C4-2B (cell line): ENCODE data around the gene CCDC141.
"Not testable (repeated sequence)": the region's sequence is repeated elsewhere in the genome, so short reads cannot be mapped to it uniquely, and the experiment has no call there.

ENCODE experiments used
- H3K27ac ChIP-seq: fragments of 450-650 bp; 2 replicates; pipeline ENCODE4 v1.5.1; 2017
- ZFX ChIP-seq: fragments of 450-650 bp; IDR thresholded peaks from 2 replicates; pipeline ENCODE4 v1.6.1; 2017
- TF ChIP-seq, protein P1 (sequence below): fragments of 450-650 bp; conservative IDR thresholded peaks from 2 replicates; pipeline ENCODE4 v1.5.1; 2017; ENCODE audit warnings: mild to moderate bottlenecking

The CCDC141 gene

DNA sequence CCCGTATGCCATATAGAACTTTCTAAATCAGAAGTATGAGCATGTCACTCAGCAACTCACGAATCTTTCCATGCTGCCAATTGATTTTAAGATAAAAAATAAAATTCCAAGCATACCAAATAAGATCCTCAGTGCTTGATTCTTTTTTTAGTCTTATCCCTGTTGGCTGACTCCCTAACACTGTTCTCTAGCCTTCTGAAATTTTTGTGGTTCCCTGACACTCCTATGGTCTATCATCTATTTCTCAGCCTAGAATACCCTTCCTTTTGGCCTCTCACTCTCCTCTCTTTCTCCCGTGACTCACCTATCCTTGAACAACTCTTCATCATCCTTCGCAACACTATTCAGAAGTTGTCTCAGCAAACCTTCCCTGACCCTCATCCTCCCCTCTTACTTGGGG lies 50.5 kb downstream of the CCDC141 start:
- TF ChIP-seq, protein P1, sequence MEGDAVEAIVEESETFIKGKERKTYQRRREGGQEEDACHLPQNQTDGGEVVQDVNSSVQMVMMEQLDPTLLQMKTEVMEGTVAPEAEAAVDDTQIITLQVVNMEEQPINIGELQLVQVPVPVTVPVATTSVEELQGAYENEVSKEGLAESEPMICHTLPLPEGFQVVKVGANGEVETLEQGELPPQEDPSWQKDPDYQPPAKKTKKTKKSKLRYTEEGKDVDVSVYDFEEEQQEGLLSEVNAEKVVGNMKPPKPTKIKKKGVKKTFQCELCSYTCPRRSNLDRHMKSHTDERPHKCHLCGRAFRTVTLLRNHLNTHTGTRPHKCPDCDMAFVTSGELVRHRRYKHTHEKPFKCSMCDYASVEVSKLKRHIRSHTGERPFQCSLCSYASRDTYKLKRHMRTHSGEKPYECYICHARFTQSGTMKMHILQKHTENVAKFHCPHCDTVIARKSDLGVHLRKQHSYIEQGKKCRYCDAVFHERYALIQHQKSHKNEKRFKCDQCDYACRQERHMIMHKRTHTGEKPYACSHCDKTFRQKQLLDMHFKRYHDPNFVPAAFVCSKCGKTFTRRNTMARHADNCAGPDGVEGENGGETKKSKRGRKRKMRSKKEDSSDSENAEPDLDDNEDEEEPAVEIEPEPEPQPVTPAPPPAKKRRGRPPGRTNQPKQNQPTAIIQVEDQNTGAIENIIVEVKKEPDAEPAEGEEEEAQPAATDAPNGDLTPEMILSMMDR = no peak
- TF ChIP-seq ZFX = no peak
- no peak overlapping the region for H3K27ac ChIP-seq

DNA sequence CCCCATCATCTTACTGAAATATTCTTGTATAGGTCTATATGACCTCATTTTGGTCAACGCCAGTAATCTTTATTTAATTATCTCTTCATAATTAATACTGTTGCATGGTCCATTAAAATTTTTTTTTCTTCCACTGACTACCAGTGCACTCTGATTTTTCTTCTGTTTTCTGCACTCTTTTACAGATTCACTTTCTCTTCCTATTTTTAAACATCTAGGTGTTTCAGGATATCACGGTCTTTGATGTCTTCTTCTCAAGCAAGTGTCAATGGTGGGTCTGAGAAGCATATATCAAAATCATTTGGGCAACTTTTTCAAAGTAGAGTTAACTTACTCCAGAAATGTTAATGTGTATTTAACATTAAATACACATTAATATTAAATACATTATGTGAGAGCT lies 51.4 kb downstream of the CCDC141 start:
- no peak overlapping the region for H3K27ac ChIP-seq
- TF ChIP-seq, protein P1 = no peak
- TF ChIP-seq ZFX = no peak

DNA sequence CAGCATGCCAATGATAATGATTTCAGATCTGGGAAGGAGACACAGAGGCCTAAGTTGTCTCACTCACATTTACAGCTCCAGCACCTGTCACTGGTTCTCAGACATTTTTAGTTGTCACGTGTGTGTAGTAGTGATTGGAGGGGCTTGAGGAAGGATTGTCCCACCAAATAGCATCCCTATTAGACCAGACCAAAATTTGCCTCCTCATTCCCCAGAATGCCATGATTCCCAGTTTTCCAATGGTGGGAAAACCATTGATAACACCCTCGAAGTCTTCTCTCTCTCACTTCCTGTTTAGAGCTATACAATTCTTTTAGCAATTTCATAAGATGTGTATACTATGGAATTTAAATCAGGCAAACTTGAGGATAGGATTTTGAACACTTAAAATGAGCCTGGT lies 52.5 kb downstream of the CCDC141 start:
- TF ChIP-seq, protein P1 = no peak
- no peak for TF ChIP-seq ZFX
- no peak overlapping the region for H3K27ac ChIP-seq

DNA sequence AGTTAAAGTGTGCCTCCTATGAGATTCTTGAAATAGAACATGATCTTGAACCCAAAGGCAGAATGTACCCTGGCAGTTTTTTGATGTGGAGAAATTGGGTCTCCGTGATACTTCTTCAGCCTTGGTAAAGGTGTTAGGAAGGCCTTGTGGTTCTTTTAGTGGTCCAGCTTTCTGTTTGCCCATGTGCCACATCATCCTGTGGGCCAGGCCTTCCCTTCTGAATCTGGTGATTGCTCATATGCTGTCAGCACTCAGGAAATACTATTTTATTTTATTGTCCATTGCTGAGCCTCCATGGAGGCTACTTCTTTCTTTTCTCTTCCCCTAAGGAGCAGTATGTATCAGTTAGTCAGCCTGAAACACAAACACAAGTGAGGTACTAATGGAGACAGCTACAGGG lies 52.9 kb downstream of the CCDC141 start:
- TF ChIP-seq ZFX = no peak
- TF ChIP-seq, protein P1 = no peak
- no peak overlapping the region for H3K27ac ChIP-seq

DNA sequence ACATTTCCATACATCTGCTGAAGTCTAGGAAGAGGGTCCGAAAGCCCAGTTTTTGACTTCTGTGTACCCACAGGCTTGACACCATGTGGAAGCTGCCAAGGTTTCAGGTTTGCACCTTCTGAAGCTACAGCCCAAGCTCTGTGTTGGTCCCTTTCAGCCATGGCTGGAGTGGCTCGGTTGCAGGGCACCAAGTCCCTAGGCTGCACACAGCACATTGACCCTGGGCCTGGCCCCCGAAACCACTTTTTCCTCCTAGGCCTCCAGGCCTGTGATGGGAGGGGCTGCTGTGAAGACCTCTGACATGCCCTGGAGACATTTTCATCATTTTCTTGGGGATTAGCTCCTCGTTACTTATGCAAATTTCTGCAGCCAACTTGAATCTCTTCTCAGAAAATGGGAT lies 55.7 kb downstream of the CCDC141 start:
- TF ChIP-seq, protein P1 = no peak
- no peak for TF ChIP-seq ZFX
- H3K27ac ChIP-seq = no peak overlapping the region

DNA sequence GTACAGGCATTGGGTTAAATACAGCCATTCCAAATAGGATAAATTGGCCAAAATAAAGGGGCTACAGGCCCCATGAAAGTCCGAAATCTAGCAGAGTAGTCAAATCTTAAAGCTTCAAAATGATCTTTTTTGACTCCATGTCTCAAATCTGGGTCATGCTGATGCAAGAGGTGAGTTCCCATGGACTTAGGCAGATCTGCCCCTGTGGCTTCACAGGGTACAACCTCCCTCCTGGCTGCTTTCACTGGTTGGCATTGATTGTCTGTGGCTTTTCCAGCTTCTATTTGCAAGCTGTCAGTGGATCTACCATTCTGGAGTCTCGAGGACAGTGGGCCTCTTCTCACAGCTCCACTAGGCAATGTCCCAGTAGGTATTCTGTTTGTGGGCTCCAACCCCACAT lies 56.1 kb downstream of the CCDC141 start:
- H3K27ac ChIP-seq = no peak overlapping the region
- TF ChIP-seq, protein P1 = no peak
- no peak for TF ChIP-seq ZFX

DNA sequence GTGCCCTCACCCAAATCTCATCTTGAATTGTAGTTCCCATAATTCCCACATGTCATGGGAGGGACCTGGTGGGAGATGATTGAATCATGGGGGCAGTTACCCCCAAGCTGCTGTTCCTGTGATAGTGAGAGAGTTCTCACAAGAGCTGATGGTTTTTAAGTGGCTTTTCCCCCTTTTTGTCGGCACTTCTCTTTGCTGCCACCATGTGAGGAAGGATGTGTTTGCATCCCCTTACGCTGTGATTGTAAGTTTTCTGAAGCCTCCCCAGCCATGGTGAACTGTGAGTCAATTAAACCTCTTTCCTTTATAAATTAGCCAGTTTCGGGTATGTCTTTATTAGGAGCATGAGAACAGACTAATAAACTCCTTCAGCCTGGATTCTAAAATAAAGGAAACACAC lies 57.2 kb downstream of the CCDC141 start:
- not testable (repeated sequence) for H3K27ac ChIP-seq
- TF ChIP-seq, protein P1 = peak; percentile 33
